GM19455 (cell line): ENCODE measurements around the gene SLC32A1.
A peak's percentile ranks its signal among the peaks of the same experiment; 100 is the strongest.

Experiments
- ATAC-seq: cut with Tn5 transposase; IDR thresholded peaks from one replicate; pipeline ENCODE4 v1.9.1; 2021; ENCODE audit not compliant: unreplicated experiment

Gene SLC32A1

DNA sequence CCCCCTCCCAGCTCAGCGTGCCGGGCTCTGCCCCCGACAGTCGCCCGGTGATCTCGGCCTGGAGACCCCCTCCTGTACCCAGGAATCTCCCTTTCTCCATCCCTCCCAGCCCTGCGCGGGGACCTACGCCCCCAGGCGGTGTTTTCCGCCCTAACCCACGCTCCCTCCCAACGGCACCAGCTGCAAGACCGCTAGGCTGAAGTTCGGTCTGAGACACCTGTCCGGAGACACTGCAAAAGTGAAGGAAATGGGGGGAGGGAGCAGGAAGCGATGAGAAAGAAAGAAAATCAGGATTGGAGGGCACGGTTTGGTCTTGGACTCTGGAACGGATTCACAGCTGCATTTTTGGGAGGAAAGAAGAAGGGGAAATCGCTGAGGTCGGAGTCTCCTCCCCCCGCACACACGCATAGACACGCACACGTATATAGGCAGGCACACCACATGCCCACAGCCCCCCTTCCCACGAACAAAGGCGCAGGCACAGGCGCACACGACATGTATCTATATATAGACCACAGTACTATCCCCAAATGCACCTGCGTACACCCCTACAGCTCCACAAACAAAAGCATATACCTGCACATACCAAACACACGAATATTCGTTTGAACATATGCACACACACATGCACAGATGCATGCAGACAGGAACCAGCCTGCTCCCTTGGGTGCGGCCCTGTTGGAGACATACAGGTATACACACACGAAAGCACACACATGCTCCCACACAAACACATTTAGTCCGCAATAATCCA is 1.0 kb downstream of the SLC32A1 start:
- ATAC-seq: no peak

DNA sequence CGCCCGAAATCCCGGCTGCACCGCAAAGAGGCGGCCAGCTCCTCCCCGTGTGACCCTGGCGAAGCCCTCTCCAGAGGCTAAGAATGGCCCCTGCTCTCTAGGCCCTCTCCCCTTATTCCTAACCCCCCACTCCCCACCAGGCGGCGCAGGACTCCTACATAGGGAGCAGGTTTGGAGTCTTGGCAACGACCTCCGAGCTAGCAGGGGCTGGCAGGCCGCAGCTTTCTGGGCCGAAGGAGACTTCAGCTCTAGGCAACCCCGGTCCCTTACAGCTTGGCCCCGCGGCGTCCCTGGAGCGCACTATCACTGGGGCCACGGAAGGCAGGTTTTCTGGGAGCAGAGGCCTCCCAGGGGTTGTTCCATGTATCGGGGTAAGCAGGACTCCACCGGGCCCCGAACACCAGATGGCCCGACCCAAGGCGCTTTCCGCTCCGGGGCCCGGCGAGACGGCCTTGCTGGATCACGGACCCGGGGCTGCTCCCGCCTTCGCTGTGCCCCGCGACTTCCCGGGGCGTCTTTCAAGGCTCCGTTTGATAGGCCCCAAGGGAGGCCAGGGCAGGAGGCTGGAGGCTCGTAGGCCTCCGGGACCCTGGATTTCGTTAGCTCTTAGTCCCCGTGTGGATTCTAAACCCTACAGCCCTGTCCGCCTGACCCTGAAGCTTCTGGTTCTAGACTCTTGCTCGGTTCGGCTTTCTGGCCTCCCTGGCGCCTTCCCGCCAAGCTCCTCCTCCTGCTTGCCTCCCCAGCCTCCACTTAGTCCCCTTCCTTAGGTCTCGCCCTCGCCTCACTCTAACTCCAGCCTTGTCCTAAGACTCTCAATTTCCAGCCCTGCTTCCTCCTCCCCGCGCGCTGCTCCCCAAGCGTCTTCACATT is 1.9 kb downstream of the SLC32A1 start:
- no peak for ATAC-seq

DNA sequence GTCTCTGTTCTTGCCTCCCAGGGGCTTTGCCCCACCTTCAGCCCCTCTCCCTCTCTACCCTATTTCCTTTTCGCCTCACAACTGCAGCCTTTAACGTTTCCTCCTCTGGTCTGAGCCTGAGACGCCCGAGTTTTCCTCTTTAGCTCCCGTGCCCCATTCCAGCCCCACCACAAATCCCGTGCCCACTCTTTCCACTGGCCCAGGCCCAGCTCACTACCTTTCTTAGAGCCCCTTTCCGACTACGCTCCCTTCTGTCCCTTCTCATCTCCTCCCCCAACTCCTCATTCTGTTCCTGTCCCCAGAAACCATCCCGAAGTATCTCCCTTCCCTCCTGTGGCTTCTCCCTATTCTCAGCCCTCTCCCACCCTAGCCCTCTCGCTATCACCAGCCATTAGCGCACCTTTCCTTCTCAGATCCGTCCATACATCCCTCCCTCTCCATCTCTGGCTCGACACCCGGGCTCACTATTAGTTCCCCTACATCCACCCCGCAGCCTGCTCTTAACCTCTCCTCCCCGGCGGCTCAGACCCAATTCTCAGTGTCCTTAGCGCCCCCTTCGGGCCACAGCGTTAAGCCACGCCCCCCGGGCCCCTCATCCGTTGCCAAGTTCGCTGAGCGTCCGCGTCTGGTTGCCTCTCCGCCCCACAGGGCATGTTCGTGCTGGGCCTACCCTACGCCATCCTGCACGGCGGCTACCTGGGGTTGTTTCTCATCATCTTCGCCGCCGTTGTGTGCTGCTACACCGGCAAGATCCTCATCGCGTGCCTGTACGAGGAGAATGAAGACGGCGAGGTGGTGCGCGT is 2.7 kb downstream of the SLC32A1 start:
- ATAC-seq: no peak

DNA sequence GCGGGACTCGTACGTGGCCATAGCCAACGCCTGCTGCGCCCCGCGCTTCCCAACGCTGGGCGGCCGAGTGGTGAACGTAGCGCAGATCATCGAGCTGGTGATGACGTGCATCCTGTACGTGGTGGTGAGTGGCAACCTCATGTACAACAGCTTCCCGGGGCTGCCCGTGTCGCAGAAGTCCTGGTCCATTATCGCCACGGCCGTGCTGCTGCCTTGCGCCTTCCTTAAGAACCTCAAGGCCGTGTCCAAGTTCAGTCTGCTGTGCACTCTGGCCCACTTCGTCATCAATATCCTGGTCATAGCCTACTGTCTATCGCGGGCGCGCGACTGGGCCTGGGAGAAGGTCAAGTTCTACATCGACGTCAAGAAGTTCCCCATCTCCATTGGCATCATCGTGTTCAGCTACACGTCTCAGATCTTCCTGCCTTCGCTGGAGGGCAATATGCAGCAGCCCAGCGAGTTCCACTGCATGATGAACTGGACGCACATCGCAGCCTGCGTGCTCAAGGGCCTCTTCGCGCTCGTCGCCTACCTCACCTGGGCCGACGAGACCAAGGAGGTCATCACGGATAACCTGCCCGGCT is 3.4 kb downstream of the SLC32A1 start:
- no peak for ATAC-seq

DNA sequence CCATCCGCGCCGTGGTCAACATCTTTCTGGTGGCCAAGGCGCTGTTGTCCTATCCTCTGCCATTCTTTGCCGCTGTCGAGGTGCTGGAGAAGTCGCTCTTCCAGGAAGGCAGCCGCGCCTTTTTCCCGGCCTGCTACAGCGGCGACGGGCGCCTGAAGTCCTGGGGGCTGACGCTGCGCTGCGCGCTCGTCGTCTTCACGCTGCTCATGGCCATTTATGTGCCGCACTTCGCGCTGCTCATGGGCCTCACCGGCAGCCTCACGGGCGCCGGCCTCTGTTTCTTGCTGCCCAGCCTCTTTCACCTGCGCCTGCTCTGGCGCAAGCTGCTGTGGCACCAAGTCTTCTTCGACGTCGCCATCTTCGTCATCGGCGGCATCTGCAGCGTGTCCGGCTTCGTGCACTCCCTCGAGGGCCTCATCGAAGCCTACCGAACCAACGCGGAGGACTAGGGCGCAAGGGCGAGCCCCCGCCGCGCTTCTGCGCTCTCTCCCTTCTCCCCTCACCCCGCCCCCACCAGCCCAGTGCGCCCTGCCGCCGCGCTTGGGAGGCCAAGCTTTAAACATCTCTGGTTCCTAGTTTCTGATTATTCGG is 4.0 kb downstream of the SLC32A1 start:
- ATAC-seq: no peak

DNA sequence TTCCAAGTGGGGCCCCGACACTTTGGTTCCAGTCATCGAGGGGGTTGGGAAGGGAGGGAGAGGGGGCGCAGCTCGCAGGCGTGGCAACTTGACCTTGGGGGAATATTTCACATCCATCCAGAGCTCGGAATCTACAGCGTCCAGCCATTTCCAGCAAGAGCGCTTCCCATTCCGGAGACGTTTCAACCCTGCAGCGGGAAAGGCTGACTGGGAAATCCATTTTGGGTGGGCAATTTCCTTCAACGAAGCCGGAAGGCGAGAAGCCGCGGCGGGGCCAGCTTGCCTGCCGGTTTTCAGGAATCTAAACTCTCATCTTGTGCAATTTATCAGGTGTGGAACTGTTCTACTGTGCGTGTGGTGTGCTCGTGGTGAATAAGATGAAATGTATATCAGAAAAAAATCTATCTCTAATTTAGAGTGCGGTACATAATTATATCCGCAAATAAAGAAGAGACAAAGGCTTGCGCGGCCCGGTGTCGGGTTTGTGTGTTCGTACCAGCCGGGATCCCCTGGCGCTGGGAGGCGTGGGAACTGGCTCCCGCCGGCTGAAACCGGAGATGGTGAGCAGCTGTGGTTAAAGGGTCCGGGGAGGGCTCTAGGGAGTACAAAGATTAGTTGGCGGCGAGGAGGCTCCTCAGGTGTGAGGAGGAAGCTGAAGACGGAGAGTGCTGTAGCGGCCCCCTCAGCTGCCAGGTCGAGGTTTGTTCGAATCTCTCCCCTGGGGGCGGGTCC is 4.8 kb downstream of the SLC32A1 start:
- no peak for ATAC-seq

DNA sequence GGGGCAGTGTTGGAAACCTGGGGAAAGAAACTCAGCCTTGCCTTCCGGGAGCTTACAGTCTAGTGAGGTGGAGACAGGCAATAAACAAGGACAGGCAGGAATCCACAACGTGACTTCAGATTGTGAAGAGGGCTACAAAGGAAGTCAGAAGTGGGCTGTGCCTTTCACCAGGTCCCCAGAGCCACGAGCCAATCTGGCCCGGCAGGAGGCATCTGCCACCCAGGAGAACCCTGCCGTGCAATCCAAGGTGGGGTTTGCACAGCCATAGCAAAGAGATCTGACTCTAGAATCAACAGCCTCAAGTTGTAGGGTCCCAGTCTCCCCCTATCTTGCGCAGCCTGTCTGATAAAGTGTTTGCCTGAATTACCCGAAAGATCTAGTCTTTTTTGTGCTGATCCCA is 5.5 kb downstream of the SLC32A1 start:
- no peak for ATAC-seq

DNA sequence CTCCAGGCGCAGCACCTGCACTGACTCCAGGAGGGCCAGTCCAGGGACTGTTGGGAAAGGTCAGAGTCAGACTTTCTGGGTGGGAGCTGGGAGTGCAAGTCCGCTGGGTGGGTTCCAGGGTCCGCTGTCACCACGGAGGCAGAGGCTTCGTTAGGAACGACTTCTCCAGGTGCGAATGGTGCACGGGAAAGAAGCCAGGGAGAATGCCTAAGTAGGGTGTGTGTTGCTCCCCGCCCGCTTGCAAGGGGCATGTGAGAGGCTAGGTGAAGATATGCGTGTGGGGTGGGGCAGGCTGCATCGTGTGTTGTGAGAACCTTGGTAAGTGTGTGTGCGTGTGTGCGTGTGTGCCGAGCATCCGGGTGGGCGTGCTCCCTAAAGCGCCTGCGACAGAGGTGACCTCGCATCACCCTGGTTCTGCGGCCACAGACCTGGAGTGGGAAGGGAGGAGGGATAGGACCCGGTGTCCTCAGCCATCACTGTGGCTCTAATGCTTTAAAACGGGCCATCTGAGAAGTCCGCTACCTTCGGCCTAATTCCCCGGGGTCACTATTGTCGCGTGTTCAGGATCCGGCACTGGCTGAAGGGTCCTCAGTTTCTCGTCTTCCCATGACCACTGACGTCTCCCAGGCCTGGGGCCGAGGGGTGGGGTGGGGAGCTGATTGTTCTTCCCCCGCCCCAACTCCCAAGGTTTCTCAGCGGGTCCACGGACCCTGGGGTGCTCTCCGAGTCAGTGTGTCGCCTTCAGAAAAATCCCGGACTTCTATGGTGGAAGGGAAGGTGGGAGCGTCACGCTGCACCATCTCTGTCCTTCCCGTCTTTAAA is 6.1 kb downstream of the SLC32A1 start:
- no peak for ATAC-seq

DNA sequence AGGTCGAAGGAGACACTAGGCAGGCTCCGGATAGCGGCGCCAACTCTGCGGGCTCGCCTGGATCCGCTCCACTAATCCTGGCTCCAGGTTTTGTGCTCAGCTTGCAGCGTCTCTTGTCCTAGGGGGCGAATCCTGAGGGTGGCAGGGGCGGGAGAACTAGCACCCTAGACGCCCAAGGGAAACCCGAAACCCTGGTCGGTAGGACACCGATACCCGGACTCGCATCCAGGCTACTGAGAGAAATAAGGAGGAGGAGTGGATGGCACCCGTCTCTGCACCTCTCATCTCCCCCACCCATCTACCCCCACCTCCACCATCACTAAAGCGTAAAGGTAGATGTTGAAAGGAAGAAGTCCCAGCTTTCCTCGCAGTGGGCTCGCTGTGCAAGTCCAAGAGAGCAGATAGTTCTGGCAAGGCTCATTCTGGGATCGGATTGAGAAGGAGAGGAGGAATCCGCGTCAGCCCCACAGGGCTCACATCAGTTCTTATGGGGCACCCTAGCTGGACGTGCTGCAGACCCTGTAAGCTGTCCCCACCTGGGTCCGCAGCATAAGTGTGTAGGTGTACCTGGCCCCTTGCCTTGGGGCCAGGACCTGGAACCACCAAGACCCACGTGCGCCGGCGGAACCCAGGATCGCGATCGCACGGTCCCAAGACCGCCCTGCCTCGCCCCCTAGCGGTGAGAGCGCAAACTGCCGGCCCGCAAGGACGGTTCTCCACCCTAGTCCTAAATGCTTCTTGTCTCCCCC is 6.9 kb downstream of the SLC32A1 start:
- ATAC-seq: no peak

DNA sequence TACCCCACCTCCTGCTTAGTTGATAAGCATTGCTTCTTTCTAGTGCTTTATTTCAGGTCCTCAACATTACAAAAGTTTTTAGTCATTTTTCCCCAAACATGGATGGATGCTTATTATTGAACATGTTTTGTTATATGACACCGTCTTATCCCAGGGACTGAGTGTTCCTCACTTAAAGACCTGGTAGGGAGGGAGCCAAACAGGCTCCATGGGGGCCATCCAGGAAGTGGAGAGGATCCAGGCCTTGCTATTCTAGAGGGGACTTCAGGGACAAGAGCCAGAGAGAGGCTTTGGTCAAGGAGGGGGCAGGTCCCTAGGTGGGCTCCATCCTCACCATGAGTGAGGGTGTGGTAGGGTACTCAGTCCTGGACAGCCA is 7.4 kb downstream of the SLC32A1 start:
- no peak for ATAC-seq

DNA sequence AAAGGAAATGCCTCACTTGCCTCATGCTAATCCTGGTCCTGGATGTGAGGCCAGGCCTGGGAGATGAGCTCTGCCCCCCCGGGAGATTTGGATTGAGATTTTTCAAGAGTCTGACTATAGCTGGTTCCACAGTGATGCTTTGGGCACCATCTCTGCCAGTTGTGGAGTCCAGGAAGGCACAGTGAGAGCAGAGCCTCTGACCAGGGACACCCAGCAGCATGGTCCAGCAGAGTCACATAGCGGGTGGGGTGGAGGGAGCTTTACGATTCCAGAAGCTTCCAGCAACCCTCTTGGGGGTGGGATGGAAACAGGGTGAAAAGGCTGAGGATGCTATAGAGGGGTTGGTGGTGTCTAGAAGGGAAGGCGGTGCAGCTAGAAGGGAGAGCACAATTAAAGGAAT is 8.7 kb downstream of the SLC32A1 start:
- ATAC-seq: no peak

DNA sequence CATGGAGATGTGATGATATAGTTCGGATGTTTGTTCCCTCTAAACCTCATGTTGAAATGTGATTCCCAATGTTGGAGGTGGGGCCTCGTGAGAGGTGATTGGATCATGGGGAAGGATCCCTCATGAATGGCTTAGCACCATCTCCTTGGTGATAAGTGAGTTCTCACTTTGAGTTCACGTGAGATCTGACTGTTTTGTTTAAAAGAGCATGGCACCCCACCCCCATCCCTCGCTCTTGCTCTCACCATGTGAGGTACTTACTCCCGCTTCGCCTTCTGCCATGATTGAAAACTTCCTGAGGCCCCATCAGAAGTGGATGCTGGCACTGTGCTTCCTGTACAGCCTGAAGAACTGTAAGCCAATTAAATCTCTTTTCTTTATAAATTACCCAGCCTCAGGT is 10.9 kb downstream of the SLC32A1 start:
- ATAC-seq: no peak

DNA sequence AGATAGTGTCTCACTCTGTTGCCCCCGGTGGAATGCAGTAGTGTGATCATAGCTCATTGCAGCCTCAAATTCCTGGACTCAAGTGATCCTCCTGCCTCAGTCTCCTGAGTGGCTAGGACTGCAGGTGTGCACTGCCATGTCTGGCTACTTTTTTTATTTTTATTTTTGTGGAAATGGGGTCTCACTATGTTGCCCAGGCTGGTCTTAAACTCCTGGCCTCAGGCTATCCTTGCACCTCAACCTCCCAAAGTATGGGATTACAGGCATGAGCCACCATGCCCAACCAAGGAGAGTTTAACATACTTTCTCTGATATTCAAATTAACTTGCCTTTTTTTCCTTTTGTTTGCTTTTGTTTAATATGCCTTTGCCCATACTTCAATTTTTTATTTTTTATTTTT is 13.6 kb downstream of the SLC32A1 start:
- no peak for ATAC-seq

DNA sequence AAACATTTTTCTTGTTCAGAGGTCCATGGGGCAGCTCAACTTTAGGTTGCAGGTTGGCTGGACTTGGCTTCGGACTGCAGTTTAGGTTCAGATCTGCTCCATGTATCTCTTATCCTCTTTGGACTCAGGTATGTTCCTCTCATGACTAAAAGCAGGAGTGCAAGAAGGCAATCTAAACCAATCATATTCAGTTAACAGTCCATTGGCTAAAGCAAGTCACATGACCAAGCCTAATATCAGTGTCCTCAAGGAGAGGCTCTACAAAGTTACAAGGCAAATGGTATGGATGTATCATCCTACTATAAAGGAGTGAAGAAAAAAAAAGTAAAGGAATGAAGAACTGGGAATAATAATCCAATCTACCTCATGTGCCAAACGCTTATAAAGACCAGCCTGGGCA is 21.5 kb downstream of the SLC32A1 start:
- ATAC-seq: no peak

DNA sequence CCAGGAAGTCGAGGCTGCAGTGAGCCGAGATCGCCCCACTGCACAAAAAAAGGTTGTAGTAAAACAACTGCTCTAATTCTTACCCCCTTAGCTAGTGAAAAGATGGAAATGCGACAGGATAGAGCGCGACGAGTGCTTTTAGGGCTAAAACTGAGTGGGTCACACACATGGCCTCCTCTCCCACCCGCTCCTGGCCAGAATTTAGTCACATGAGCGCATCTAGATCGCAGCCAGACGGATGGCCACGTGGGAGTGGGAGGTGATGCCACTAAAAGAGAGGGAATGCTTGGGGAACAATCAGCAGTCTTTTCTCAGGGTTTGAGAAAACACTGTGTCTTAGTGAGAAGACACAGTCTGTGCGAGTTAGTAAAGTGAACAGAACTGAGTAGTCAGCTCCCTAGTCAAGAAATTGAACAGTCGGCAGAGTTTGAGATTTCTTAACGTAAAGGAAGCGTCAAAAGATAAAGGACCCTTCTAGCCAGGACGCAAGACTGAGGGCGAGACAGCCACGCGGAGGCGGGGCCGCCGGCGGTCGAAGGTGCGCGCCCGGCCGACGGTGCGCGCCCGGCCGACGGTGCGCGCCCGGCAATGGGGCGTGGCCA is 23.3 kb downstream of the SLC32A1 start:
- no peak for ATAC-seq

DNA sequence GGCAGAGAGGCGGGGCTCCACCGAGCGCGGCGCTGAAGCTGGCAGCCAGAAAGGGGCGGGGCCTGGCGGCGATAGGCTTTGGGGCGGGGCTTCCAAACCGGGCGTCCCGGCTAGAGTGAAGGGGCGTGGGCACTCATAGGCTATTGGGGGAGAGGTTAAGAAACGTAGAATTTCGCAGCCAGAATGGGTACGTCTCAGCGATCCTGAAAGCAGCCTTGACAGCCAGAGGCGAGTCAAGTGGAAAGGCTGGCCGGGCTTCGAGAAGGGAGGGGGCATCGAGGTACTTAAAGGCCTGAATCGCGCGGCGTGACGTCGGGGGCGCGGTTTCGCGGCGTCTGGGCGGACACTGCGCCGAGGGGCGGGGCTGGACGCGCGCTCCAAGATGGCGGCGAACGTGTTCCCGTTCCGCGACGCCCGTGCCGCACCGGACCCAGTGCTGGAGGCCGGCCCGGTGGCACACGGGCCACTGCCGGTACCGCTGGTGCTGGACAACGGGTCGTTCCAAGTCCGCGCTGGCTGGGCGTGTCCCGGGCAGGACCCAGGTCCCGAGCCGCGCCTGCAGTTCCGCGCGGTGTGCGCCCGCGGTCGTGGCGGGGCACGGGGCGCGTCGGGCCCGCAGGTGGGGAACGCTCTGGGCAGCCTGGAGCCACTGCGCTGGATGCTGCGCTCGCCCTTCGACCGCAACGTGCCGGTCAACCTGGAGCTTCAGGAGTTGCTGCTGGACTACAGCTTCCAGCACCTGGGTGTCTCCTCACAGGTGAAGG is 24.0 kb downstream of the SLC32A1 start, which contains the start of gene ACTR5:
TSS of gene ACTR5 (plus strand) at position 364 of the 764 bp plus-strand sequence. CDS start at position 383, 19 bp downstream.
- peak; percentile 88 for ATAC-seq

DNA sequence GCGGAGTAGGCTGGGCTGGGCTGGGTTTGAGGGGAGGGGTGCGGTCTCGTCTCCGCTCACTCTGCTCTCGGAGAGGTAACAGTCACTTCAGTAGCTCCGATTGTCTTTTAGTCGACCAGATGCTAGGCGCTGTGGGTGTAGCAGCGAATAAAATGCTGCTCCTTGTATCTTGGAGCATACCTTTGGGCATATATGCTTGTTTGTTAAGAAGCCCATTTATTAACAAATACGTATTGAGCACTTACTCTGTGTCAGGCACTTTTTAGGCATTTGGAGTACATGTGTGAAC is 24.5 kb downstream of the SLC32A1 start:
- peak; percentile 33 for ATAC-seq
